Body of pancreas (tissue), 4 donors: Measurements from ENCODE around the gene TICAM1. TPM values are rescaled to one million over a fixed set of nuclear protein-coding genes. Genes with fewer than 3 reads are reported as not detected.
A peak's percentile ranks its signal among the peaks of the same experiment; 100 is the strongest.
"Not testable (repeated sequence)": the region's sequence is repeated elsewhere in the genome, so short reads cannot be mapped to it uniquely, and the experiment has no call there.

Experiments
- ATAC-seq: fragments of 150-250 bp; one replicate; pipeline ENCODE4 v1.9.1; 2016
- DNase-seq, 4 donors: peaks; one replicate each; pipeline ENCODE4 v3.0.0-alpha.2; 2019
- H3K27ac ChIP-seq, 4 donors: fragments of 200-600 bp; sonication (generic); 1 replicate in 3 of 4; 2 replicates in 1 of 4; pipeline versions ENCODE4 v1.5.1 to v1.6.1; 2016 to 2019; ENCODE audit warnings: mild to moderate bottlenecking in 1 of 4, mixed read lengths in 1 of 4, moderate library complexity in 1 of 4
- H3K27me3 ChIP-seq, 2 donors: fragments of 200-600 bp; sonication (generic); one replicate each; pipeline ENCODE4 v1.6.0; 2016; ENCODE audit warnings: mild to moderate bottlenecking in 1 of 2
- H3K36me3 ChIP-seq, 2 donors: fragments of 200-600 bp; sonication (generic); replicated peaks in 1 of 2; 2 replicates each; pipeline ENCODE4 v1.5.1; 2016; ENCODE audit warnings: low read depth in 2 of 2; ENCODE audit not compliant: insufficient read depth in 1 of 2
- H3K4me1 ChIP-seq: fragments of 200-600 bp; sonication (generic); one replicate; pipeline ENCODE4 v1.6.0; 2016
- H3K4me3 ChIP-seq, 2 donors: fragments of 200-600 bp; sonication (generic); 1 replicate in 1 of 2; 2 replicates in 1 of 2; pipeline ENCODE4 v1.5.1; 2016 to 2019
- H3K9me3 ChIP-seq, 3 donors: fragments of 200-600 bp; sonication (generic); 1 replicate in 2 of 3; 2 replicates in 1 of 3; pipeline ENCODE4 v1.5.1; 2016
- POLR2A ChIP-seq, 3 donors: fragments of 450-650 bp; IDR thresholded peaks; one replicate each; pipeline ENCODE4 v1.6.1; 2016; ENCODE audit warnings: antibody characterized with exemption in 3 of 3, mild to moderate bottlenecking in 2 of 3
- WGBS, 2 donors: methylation state at CpG; one replicate each; pipeline ENCODE4 v1.1.5; 2017; 5-methylcytosine and 5-hydroxymethylcytosine counted together
- intact Hi-C: fragments of 100-400 bp; cut with DNase I; formaldehyde crosslinking; loops from one replicate; pipeline ENCODE4 v1.15.1; 2023
- total RNA-seq, 2 donors: library from RNA; depleted of rRNA; stranded (reverse); fragments of >200 nt; gene quantifications; one replicate each; pipeline ENCODE4 v1.1.0, GENCODE V29; 2016
- TF ChIP-seq, protein P1 (sequence below), 7 experiments: fragments of 450-650 bp in 4 of 7; fragments of 200-600 bp in 3 of 7; sonication (generic) in 3 of 7; IDR thresholded peaks; one replicate each; pipeline ENCODE4 v1.5.1; 2016 to 2019; ENCODE audit warnings: antibody characterized with exemption in 7 of 7

Gene TICAM1
- total RNA-seq, 2 donors from 2014 or later, result 5.4 to 12.9 TPM

DNA sequence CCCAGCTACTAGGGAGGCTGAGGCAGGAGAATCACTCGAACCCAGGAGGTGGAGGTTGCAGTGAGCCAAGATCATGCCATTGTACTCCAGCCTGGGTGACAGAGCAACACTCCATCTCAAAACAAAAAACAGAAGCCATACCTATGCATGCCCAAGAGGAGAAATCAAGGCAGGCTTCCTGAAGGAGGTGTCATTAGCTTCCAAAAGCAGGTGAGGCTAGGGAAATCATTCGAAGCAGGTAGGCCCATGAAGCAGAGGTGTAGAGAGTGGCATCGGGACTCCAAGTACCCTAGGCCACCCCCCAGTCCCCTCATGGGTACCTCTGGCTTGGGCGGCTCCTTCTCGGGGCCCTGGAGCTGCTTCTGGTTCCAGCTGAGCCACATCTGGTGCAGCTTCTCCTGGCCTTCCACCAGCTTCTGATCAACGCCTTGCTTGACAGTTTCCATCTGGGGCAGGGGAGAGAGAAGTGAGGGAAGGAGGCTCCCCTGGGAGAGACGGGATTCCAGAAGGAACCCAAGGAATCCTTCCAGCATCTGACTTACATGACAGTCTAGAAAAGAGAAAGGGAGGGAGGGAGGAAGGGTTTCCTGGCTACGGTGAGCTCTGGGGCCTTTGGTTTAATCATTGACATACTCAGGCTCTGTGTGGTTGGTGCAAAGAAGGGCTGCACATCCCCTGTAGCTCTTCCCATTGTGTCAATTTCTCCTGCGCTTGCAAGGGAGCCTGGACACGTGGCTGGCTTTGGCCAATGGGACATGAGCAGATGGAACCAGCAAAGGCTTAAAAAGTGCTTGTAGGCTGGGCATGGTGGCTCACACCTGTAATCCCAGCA lies 13.1 kb upstream of the TICAM1 start:
- intact Hi-C loops, result loop anchor here (5.0 kb wide), 1 partner anchor 32 kb away; no protein-coding TSS in a partner anchor
- H3K36me3 ChIP-seq, result peaks cover 0 to 4% of the 10 kb centered on the region in 2 donors
- WGBS, 2 donors, result 77% methylated on average over 8 to 10 of the region's 10 CpGs

DNA sequence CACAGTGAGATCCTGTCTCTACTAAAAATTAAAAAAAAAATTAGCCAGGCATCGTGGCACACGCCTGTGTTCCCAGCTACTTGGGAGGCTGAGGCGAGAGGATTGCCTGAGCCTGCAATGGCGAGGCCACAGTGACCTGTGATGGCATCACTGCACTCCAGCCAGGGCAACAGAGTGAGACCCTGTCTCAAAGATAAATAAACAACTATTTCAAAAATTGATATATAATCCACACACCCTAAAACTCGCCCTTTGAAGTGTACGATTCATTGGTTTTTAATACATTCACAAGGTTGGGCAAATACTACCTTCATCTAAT lies 12.1 kb upstream of the TICAM1 start:
- DNase-seq (no peak), ATAC-seq (no peak)
- 92 to 100% methylated on average over 6 of the region's 6 CpGs for WGBS, 2 donors
- intact Hi-C loops, result no loop called here
- Histone ChIP-seq H3K4me1 (peaks cover 10% of the 10 kb centered on the region), H3K9me3 (no peaks in the 10 kb centered on the region), H3K4me3 (no peak overlapping the region), H3K36me3 (peaks cover 0 to 4% of the 10 kb centered on the region in 2 donors), H3K27ac (no peak overlapping the region), H3K27me3 (no peaks in the 10 kb centered on the region)
- TF ChIP-seq, protein P1, sequence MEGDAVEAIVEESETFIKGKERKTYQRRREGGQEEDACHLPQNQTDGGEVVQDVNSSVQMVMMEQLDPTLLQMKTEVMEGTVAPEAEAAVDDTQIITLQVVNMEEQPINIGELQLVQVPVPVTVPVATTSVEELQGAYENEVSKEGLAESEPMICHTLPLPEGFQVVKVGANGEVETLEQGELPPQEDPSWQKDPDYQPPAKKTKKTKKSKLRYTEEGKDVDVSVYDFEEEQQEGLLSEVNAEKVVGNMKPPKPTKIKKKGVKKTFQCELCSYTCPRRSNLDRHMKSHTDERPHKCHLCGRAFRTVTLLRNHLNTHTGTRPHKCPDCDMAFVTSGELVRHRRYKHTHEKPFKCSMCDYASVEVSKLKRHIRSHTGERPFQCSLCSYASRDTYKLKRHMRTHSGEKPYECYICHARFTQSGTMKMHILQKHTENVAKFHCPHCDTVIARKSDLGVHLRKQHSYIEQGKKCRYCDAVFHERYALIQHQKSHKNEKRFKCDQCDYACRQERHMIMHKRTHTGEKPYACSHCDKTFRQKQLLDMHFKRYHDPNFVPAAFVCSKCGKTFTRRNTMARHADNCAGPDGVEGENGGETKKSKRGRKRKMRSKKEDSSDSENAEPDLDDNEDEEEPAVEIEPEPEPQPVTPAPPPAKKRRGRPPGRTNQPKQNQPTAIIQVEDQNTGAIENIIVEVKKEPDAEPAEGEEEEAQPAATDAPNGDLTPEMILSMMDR (IDR thresholded peaks at IDR 0.05), result no peak
- TF ChIP-seq POLR2A (IDR thresholded peaks at IDR 0.05), result no peak

More for the DNA sequence above, 13.1 kb upstream of the TICAM1 start:
- DNase-seq, result peak in 3 of 4 donors; percentile 17 to 43 (median 30)
- no peaks in the 10 kb centered on the region for H3K27me3 ChIP-seq
- no peak for ATAC-seq
- no peak for TF ChIP-seq POLR2A (IDR thresholded peaks at IDR 0.05)
- TF ChIP-seq, protein P1 (IDR thresholded peaks at IDR 0.05), result no peak
- H3K9me3 ChIP-seq, result no peaks in the 10 kb centered on the region
- peaks cover 10% of the 10 kb centered on the region for H3K4me1 ChIP-seq
- H3K4me3 ChIP-seq, result no peak overlapping the region
- H3K27ac ChIP-seq, result peak overlapping the region in 1 of 4 donors; percentile 5

DNA sequence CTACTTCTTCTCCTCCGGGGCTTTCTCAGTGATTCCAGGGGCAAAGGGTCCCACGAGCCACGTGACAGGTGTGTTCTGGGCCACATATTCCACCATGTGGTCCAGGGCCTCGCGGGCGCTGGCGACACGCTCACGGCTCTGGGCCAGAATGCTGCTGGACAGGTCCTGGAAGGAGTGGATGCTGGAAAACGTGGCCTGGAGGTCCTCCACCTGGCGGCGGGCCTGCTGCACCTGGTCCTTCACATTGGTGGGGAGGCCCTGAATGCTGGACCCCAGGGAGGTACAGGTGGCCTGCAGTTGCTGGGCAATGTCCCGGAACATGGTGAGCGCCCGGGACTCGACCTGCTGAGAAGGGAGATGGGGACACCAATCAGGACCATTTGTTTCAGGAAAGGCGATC lies 7.7 kb upstream of the TICAM1 start:
- H3K4me3 ChIP-seq, result no peak overlapping the region
- peaks cover 10% of the 10 kb centered on the region for H3K4me1 ChIP-seq
- no peak overlapping the region for H3K27ac ChIP-seq
- H3K9me3 ChIP-seq, result no peaks in the 10 kb centered on the region
- ATAC-seq, result no peak
- no peak for DNase-seq
- WGBS, 2 donors, result 94 to 97% methylated on average over 5 to 17 of the region's 17 CpGs
- H3K36me3 ChIP-seq, result peaks cover 0 to 2% of the 10 kb centered on the region in 2 donors
- TF ChIP-seq, protein P1 (IDR thresholded peaks at IDR 0.05), result no peak
- H3K27me3 ChIP-seq, result no peaks in the 10 kb centered on the region
- intact Hi-C loops, result no loop called here

DNA sequence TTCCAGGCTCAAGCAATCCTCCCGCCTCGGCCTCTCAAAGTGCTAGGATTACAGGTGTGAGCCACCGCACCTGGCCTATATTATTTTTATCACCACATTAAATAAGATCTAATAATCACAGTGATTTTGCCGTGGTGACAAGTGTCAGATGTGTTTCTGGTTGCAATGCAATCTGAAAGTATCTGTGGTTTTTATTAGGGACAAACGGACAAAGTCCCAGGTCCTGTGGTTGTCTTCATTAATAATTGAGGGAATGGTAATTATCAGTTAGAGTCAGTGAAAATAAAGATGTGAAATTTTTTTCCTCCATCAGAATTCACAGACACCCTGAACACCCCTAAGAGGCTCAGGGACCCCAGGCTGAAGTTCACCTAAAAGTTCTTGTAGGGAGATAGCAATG lies 1.3 kb upstream of the TICAM1 start:
- DNase-seq (no peak), ATAC-seq (no peak)
- Histone ChIP-seq H3K9me3 (no peaks in the 10 kb centered on the region), H3K27ac (no peak overlapping the region), H3K4me3 (no peak overlapping the region), H3K4me1 (peaks cover 31% of the 10 kb centered on the region), H3K36me3 (no peaks in the 10 kb centered on the region), H3K27me3 (no peaks in the 10 kb centered on the region)
- TF ChIP-seq POLR2A (IDR thresholded peaks at IDR 0.05), result no peak
- TF ChIP-seq, protein P1 (IDR thresholded peaks at IDR 0.05), result no peak
- WGBS, 2 donors, result 66 to 73% methylated on average over 5 of the region's 5 CpGs
- intact Hi-C loops, result no loop called here

DNA sequence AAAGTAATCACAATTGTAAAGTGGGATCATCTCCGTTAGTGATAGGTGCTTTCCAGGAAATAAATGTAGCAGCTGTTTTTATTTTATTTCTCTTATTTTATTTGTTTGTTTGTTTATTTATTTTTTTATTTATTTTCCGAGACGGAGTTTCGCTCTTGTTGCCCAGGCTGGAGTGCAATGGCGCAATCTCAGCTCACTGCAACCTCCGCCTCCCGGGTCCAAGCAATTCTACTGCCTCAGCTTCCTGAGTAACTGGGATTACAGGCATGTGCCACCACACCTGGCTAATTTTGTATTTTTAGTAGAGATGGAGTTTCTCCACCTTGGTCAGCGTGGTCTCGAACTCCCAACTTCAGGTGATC lies 448 bp upstream of the TICAM1 start:
- peak overlapping the region; percentile 86 to 87 for H3K4me3 ChIP-seq
- WGBS, 2 donors, result 19 to 20% methylated on average over 9 of the region's 9 CpGs
- intact Hi-C loops, DNase-seq, H3K9me3 ChIP-seq, ATAC-seq, H3K27me3 ChIP-seq, H3K36me3 ChIP-seq: not testable (repeated sequence)
- H3K4me1 ChIP-seq, result peaks cover 36% of the 10 kb centered on the region
- peak overlapping the region; percentile 86 to 98 (median 95) for H3K27ac ChIP-seq
